MCF 10A (cell line): ENCODE data around the gene HOXB7. TPM values are rescaled to one million over a fixed set of nuclear protein-coding genes. Genes with fewer than 3 reads are reported as not detected.

ENCODE experiments used
- BruUV-seq: library from RNA; stranded (reverse); fragments of 400-500 nt; replicated peaks from 2 replicates; lab custom pipeline; 2021; lab: Mats Ljungman, UMichigan
- CTCF ChIA-PET: fragments of 300-600 bp; sonication (Branson Sonifier 250); formaldehyde crosslinking; extraction: SDS; loops from one replicate; lab custom pipeline; 2021; ENCODE audit warnings: antibody characterized with exemption, inconsistent platforms; lab: Yijun Ruan, JAX
- POLR2A ChIA-PET: fragments of 300-600, 350-650 bp; sonication (Branson Sonifier 250); formaldehyde crosslinking; extraction: SDS; loops from one replicate; lab custom pipeline; 2020; ENCODE audit warnings: antibody characterized with exemption, inconsistent platforms; lab: Yijun Ruan, JAX
- DNase-seq: peaks from one replicate; pipeline ENCODE4 v3.0.0-alpha.2; 2018; ENCODE audit not compliant: unreplicated experiment
- H3K27ac Mint-ChIP-seq: one replicate; pipeline ENCODE4 v1.8.0; 2022; ENCODE audit warnings: mild to moderate bottlenecking, low read depth, mixed read lengths; ENCODE audit not compliant: unreplicated experiment
- H3K27me3 Mint-ChIP-seq: one replicate; pipeline ENCODE4 v1.8.0; 2022; ENCODE audit warnings: mixed read lengths; ENCODE audit not compliant: insufficient read depth, unreplicated experiment
- H3K36me3 Mint-ChIP-seq: one replicate; pipeline ENCODE4 v1.8.0; 2022; ENCODE audit warnings: mild to moderate bottlenecking, moderate library complexity, mixed read lengths; ENCODE audit not compliant: insufficient read depth, unreplicated experiment
- H3K4me1 Mint-ChIP-seq: one replicate; pipeline ENCODE4 v1.8.0; 2022; ENCODE audit warnings: mixed read lengths; ENCODE audit not compliant: insufficient read depth, unreplicated experiment
- H3K4me3 Mint-ChIP-seq: one replicate; pipeline ENCODE4 v1.8.0; 2022; ENCODE audit warnings: mild to moderate bottlenecking, moderate library complexity, mixed read lengths; ENCODE audit not compliant: unreplicated experiment
- H3K9me3 Mint-ChIP-seq: one replicate; pipeline ENCODE4 v1.8.0; 2022; ENCODE audit warnings: mixed read lengths; ENCODE audit not compliant: unreplicated experiment
- CTCF ChIP-seq: fragments of 200-600 bp; IDR thresholded peaks from one replicate; pipeline ENCODE4 v1.8.0; 2022; ENCODE audit warnings: antibody characterized with exemption, mild to moderate bottlenecking; ENCODE audit not compliant: unreplicated experiment
- intact Hi-C: fragments of 100-400 bp; cut with micrococcal nuclease; formaldehyde crosslinking; loops from 2 replicates; pipeline ENCODE4 v1.14.1; 2022
- total RNA-seq: library from RNA; stranded (reverse); gene quantifications from 2 replicates; pipeline ENCODE4 v1.2.3, GENCODE V29; 2022

HOXB7 gene
- total RNA-seq, 1 experiment from 2014 or later, result not detected

DNA sequence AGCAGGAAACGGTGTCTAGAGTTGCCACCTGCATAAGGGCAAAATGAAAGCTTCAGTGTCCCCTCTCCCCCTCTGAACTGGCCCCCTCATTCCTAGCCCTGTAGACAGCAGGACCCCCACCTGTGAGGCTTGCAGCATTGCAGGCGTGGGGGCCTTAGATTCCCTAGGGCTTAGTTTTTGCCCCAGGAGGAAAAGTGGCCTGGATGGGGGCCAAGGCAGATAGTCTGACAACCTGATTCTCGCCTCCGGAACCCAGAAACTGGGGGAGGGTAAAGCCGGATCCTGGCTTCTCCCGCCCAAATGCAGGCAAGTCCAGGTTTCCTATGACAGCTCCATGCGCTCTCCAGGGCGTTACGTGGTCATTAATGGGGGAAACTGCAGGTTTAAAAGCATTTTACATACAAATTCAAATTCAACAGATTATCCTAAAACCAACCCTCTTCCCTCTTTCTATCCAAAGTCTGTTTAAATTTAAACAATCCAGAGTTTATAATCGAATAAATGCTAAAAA lies 5.4 kb downstream of the HOXB7 start:
- no peaks in the 10 kb centered on the region for H3K36me3 Mint-ChIP-seq
- intact Hi-C loops, result no loop called here
- ChIA-PET CTCF (interaction anchor here (1.6 kb wide), 1 partner anchor 9 kb away, joined by 4 read pairs; no protein-coding TSS in a partner anchor), POLR2A (no interaction called here)
- no peak overlapping the region for H3K27ac Mint-ChIP-seq
- H3K4me3 Mint-ChIP-seq, result no peak overlapping the region
- no peaks in the 10 kb centered on the region for H3K9me3 Mint-ChIP-seq
- peaks cover 88% of the 10 kb centered on the region for H3K27me3 Mint-ChIP-seq
- DNase-seq, result no peak
- H3K4me1 Mint-ChIP-seq, result peaks cover 5% of the 10 kb centered on the region
- no TSS peak for BruUV-seq
- TF ChIP-seq CTCF, result no peak

DNA sequence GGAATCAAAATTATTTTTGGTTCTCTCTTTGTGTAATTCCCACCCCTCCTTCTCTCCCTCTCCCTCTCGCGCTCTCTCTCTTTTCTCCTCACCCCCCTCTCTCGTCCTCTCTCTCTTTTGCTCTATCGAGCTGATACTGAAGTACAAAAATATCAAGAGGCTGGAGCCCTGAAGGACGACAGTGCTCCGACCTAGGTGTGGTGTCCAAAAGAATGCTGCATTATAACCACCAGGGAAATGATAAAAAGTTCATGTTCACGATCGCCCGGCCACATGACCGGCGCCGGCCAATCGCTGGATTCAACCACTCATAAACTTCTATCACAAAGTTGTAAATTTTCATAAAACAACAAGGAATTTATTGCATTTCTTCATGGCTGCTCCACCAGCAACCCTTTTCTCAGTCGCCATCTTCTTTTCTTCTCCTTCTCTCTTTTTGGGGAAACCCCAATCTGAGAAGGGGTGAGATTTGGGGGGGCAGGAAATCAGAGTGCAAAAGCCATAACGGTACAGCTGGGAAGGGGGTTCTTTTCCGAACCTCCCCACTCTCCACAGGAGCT lies 6.0 kb downstream of the HOXB7 start, which contains the start of gene HOXB6:
Gene HOXB6, minus strand, starts transcription at position 217 of the 560 bp plus-strand sequence. CDS start 6,836 bp downstream, outside the sequence.
- Mint-ChIP-seq H3K4me3 (no peak within 1 kb of the TSS), H3K4me1 (peaks cover 5% of the 10 kb centered on the region), H3K27ac (no peak within 1 kb of the TSS), H3K27me3 (peaks cover 91% of the 10 kb centered on the region), H3K36me3 (no peaks in the 10 kb centered on the region), H3K9me3 (no peaks in the 10 kb centered on the region)
- CTCF ChIA-PET, result interaction anchor here (0.7 to 1.6 kb wide), 2 partner anchors 10 kb away, joined by 4 read pairs; no protein-coding TSS in a partner anchor
- TF ChIP-seq CTCF, result no peak
- DNase-seq, result no peak
- POLR2A ChIA-PET, result no interaction called here
- intact Hi-C loops, result no loop called here
- BruUV-seq, result no TSS peak

DNA sequence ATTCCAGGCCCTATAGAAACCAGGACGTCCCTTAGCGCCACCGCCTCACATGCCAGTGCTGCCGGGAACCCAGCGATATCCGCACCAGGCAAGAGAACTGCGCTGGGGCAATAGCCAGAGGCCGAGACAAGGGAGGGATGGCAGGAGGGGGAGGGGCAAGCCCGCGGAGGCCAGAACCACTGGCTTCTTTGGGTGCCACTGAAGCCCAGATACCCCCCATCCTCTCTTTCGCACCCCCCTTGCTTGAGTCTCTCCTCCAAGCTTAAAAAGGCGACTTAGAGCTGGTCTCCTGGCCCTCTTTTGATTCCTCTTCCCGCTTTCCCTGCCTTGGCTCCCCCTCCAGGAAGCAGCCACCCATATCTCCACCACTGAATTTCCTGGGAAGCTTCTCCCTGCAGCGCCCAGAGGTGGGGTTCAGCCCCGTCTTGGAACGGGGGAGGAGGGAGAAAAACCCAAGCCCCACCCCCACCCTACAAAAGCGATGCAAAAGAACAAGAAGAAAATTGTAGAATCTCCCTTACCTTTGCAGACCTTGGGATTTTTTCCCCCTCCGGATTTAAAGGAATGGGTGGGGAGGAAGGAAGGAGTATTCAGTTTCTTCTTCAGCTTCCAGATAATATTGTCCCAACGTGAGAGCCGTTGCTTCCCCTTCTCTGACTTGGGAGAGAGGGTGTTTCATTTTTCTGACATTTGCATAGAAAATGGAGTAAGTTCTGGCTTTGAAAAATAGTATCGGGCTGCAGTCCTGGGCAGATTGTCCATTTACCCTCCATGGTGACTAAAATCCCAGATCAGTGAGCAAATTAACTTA lies 6.7 kb downstream of the HOXB7 start:
- H3K27me3 Mint-ChIP-seq, result peaks cover 91% of the 10 kb centered on the region
- BruUV-seq, result no TSS peak
- POLR2A ChIA-PET, result no interaction called here
- CTCF ChIA-PET, result interaction anchor here (0.7 kb wide), 1 partner anchor 9 kb away, joined by 4 read pairs; no protein-coding TSS in a partner anchor
- intact Hi-C loops, result no loop called here
- no peak for TF ChIP-seq CTCF
- no peaks in the 10 kb centered on the region for H3K36me3 Mint-ChIP-seq
- H3K4me3 Mint-ChIP-seq, result no peak overlapping the region
- no peak for DNase-seq
- H3K4me1 Mint-ChIP-seq, result peaks cover 5% of the 10 kb centered on the region
- H3K27ac Mint-ChIP-seq, result no peak overlapping the region
- no peaks in the 10 kb centered on the region for H3K9me3 Mint-ChIP-seq
